H1 (cell line): ENCODE data around the gene CANT1. TPM values are rescaled to one million over a fixed set of nuclear protein-coding genes. Genes with fewer than 3 reads are reported as not detected.

Source experiments
- ASH2L ChIP-seq: fragments of 200-600, 300-600 bp; sonication (generic); IDR thresholded peaks from one replicate; pipeline ENCODE4 v1.7.1; 2017; ENCODE audit warnings: low read length
- ATF3 ChIP-seq: IDR thresholded peaks from 2 replicates; pipeline ENCODE4 v1.6.1; 2011; ENCODE audit warnings: low read depth, mild to moderate bottlenecking, low read length; ENCODE audit not compliant: insufficient read depth
- BACH1 ChIP-seq: IDR thresholded peaks from 2 replicates; pipeline ENCODE4 v1.6.1; 2012; ENCODE audit warnings: low read length, improper control_type of control experiment
- HDAC2 ChIP-seq, 2 experiments: fragments of 300-600 bp in 1 of 2; sonication (generic) in 1 of 2; IDR thresholded peaks; 2 replicates each; pipeline ENCODE4 v1.6.1; 2011 to 2012; ENCODE audit warnings: low read depth in 2 of 2, low read length in 2 of 2, mild to moderate bottlenecking in 2 of 2, moderate library complexity in 2 of 2, borderline replicate concordance in 1 of 2, inconsistent platforms in 1 of 2
- JUND ChIP-seq: IDR thresholded peaks from 2 replicates; pipeline ENCODE4 v1.6.1; 2011; ENCODE audit warnings: mild to moderate bottlenecking, improper control_type of control experiment, low read length
- RAD21 ChIP-seq, 2 experiments: IDR thresholded peaks in 1 of 2; conservative IDR thresholded peaks in 1 of 2; 2 replicates each; pipeline ENCODE4 v1.6.1; 2011; ENCODE audit warnings: low read depth in 2 of 2, low read length in 2 of 2, improper control_type of control experiment in 1 of 2, inconsistent platforms in 1 of 2, mild to moderate bottlenecking in 1 of 2, moderate library complexity in 1 of 2
- RBBP5 ChIP-seq: IDR thresholded peaks from 2 replicates; pipeline ENCODE4 v1.7.1; 2012; ENCODE audit warnings: low read depth, mild to moderate bottlenecking, inconsistent platforms, low read length, moderate library complexity, borderline replicate concordance
- SIRT6 ChIP-seq: IDR thresholded peaks from one replicate; pipeline ENCODE4 v1.7.1; 2012; ENCODE audit warnings: low read length, inconsistent platforms
- SP1 ChIP-seq: IDR thresholded peaks from 2 replicates; pipeline ENCODE4 v1.6.1; 2011; ENCODE audit warnings: low read depth, low read length
- SP2 ChIP-seq: IDR thresholded peaks from 2 replicates; pipeline ENCODE4 v1.6.1; 2012; ENCODE audit warnings: mild to moderate bottlenecking, low read length, inconsistent platforms
- TAF7 ChIP-seq: optimal IDR thresholded peaks from 2 replicates; pipeline ENCODE3; 2011; ENCODE audit warnings: low read depth, mild to moderate bottlenecking, inconsistent platforms, low read length, moderate library complexity, borderline replicate concordance
- polyA plus RNA-seq, 7 experiments: library from polyadenylated mRNA; depleted of rRNA in 3 of 7; stranded (reverse) in 5 of 7; unstranded in 2 of 7; fragments of >200 nt in 5 of 7; fragments of 200-250 nt in 2 of 7; gene quantifications; 1 replicate in 5 of 7; 2 replicates in 1 of 7; 4 replicates in 1 of 7; pipeline versions ENCODE4 v1.2.1 to v1.2.3, GENCODE V29; 2011 to 2013; ENCODE audit warnings: missing spikeins in 2 of 7, mixed read lengths in 2 of 7
- total RNA-seq: library from RNA; stranded (reverse); fragmentation: NEBNext Ultra II Directional; extraction: Animal tissue kit (Norgen Biotek cat#: 25700); gene quantifications from 2 replicates; pipeline ENCODE4 v1.2.1, GENCODE V29; 2021

CANT1 gene
- total and polyA plus RNA-seq, 2 of the 8 experiments (the other 6 are each of a cell fraction or from before 2014, with no cell fraction given) = 23.0 to 32.6 TPM

- TF ChIP-seq ATF3 (no peak), BACH1 (no peak), JUND (no peak), TAF7 (no peak), SP2 (no peak), ASH2L (no peak), RAD21 (IDR thresholded peaks at IDR 0.05 in 1 of 2, conservative IDR thresholded peaks at IDR 0.05 in 1 of 2; ENCODE audit: low read depth in 2 of 2, low read length in 2 of 2) (no peak), RBBP5 (no peak), SP1 (no peak), HDAC2 (IDR thresholded peaks at IDR 0.05; ENCODE audit: borderline replicate concordance in 1 of 2, low read depth in 2 of 2, low read length in 2 of 2) (no peak), SIRT6 (no peak)
Measured at GRCh38 chr17:79044462-79044861, 34.9 kb upstream of the CANT1 start (continued).
